Suprapubic skin (tissue), 4 donors: ENCODE measurements around the gene WSCD1. TPM values are rescaled to one million over a fixed set of nuclear protein-coding genes. Genes with fewer than 3 reads are reported as not detected.

Experiments used
- DNase-seq, 2 donors: peaks; one replicate each; pipeline ENCODE4 v3.0.0-alpha.2; 2019; ENCODE audit warnings: low spot score in 2 of 2
- H3K27ac ChIP-seq: fragments of 200-600 bp; sonication (generic); one replicate; pipeline ENCODE4 v1.5.1; 2019
- H3K27me3 ChIP-seq: fragments of 200-600 bp; sonication (generic); one replicate; pipeline ENCODE4 v1.5.1; 2019
- H3K36me3 ChIP-seq: fragments of 200-600 bp; sonication (generic); one replicate; pipeline ENCODE4 v1.5.1; 2019
- H3K4me1 ChIP-seq: fragments of 200-600 bp; sonication (generic); one replicate; pipeline ENCODE4 v1.5.1; 2019
- H3K4me3 ChIP-seq: fragments of 200-600 bp; sonication (generic); one replicate; pipeline ENCODE4 v1.5.1; 2019; ENCODE audit warnings: mild to moderate bottlenecking
- H3K9me3 ChIP-seq: fragments of 200-600 bp; sonication (generic); one replicate; pipeline ENCODE4 v1.5.1; 2019
- EP300 ChIP-seq: sonication (generic); formaldehyde crosslinking; IDR thresholded peaks from one replicate; pipeline ENCODE4 v1.6.1; 2017; ENCODE audit warnings: antibody characterized with exemption
- POLR2A ChIP-seq, 2 donors: fragments of 450-650 bp; IDR thresholded peaks; one replicate each; pipeline ENCODE4 v1.6.1; 2017; ENCODE audit warnings: antibody characterized with exemption in 2 of 2, mild to moderate bottlenecking in 2 of 2, moderate library complexity in 2 of 2
- POLR2AphosphoS5 ChIP-seq, 3 donors: sonication (generic); formaldehyde crosslinking; IDR thresholded peaks; one replicate each; pipeline ENCODE4 v1.6.1; 2017; ENCODE audit warnings: antibody characterized with exemption in 3 of 3
- WGBS: methylation state at CpG from one replicate; pipeline ENCODE4 v1.1.5; 2018; 5-methylcytosine and 5-hydroxymethylcytosine counted together
- total RNA-seq, 4 donors: library from RNA; depleted of rRNA; stranded (reverse); fragments of >200 nt; gene quantifications; one replicate each; pipeline ENCODE4 v1.1.0, GENCODE V29; 2016
- TF ChIP-seq, protein P1 (sequence below), 2 donors: fragments of 200-600 bp in 1 of 2; fragments of 450-650 bp in 1 of 2; sonication (generic) in 1 of 2; IDR thresholded peaks; one replicate each; pipeline ENCODE4 v1.5.1; 2016 to 2019; ENCODE audit warnings: antibody characterized with exemption in 2 of 2, mild to moderate bottlenecking in 1 of 2, moderate library complexity in 1 of 2

WSCD1 gene
- total RNA-seq, 4 donors from 2014 or later: 0.76 to 4.9 (median 1.6) TPM

DNA sequence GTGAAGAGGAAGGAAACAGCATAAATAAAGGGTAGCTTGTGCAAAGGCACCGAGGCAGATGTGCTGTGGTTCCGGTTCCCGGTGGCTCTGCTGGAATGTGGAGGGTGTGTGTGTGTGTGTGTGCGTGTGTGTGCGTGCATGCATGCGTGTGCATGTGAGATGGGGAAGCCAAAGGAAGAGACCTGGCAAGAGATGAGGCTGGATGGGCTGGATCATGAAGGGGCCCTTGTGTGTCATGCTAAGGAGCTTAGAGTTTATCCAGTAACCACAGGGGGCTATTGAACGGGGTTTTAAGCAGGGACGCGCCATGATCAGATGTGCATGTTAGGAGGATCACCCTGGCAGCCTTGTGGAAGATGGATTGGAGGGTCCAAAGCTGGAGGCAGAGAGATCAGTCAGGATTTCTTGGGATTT lies 8.3 kb downstream of the WSCD1 start:
- TF ChIP-seq, protein P1, sequence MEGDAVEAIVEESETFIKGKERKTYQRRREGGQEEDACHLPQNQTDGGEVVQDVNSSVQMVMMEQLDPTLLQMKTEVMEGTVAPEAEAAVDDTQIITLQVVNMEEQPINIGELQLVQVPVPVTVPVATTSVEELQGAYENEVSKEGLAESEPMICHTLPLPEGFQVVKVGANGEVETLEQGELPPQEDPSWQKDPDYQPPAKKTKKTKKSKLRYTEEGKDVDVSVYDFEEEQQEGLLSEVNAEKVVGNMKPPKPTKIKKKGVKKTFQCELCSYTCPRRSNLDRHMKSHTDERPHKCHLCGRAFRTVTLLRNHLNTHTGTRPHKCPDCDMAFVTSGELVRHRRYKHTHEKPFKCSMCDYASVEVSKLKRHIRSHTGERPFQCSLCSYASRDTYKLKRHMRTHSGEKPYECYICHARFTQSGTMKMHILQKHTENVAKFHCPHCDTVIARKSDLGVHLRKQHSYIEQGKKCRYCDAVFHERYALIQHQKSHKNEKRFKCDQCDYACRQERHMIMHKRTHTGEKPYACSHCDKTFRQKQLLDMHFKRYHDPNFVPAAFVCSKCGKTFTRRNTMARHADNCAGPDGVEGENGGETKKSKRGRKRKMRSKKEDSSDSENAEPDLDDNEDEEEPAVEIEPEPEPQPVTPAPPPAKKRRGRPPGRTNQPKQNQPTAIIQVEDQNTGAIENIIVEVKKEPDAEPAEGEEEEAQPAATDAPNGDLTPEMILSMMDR (IDR thresholded peaks at IDR 0.05): no peak
- TF ChIP-seq EP300: no peak
- TF ChIP-seq POLR2AphosphoS5 (IDR thresholded peaks at IDR 0.05): no peak
- no peak for TF ChIP-seq POLR2A (IDR thresholded peaks at IDR 0.05)
- Histone ChIP-seq H3K4me1 (no peaks in the 10 kb centered on the region), H3K27ac (no peak overlapping the region), H3K36me3 (no peaks in the 10 kb centered on the region), H3K9me3 (no peaks in the 10 kb centered on the region), H3K4me3 (no peak overlapping the region), H3K27me3 (peaks cover 19% of the 10 kb centered on the region)
- WGBS: 77% methylated on average over 9 of the region's 9 CpGs
- no peak for DNase-seq

DNA sequence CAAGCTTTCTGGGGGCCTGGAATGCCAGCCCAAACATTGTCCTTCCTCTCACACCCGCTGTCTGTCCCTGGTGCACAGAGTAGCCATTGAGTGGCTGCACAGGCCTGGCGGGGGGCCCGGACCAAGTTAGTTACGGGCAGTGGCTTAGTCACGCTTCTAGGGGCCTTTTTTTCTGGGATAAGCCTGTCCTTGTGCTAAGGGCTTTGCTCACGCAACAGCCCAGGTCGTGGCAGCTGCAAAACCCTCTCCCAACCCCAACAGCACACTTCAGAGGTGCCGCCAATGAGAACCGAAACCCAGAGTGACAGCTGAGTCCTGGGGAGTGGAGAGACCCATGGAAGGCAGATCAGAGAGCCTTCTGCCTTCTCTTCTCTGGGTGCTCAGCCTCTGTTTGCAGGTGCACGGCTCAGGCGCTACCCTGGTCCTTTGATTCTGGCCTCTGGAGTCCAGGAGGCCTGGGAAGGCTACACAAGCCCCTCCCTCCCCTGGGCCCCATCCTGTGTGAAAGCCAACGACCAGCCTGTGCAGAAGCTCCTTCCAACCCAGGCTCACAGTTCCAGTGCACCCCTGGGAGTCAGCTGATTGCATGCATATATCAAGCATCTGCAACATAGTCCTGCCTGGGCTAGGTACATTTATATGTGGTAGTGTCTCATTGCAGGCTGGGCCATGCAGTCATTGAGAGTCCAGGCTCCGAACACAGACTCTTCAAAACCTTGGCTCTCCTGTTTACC lies 9.1 kb downstream of the WSCD1 start:
- no peak overlapping the region for H3K27ac ChIP-seq
- TF ChIP-seq EP300: no peak
- TF ChIP-seq, protein P1 (IDR thresholded peaks at IDR 0.05): no peak
- TF ChIP-seq POLR2A (IDR thresholded peaks at IDR 0.05): no peak
- TF ChIP-seq POLR2AphosphoS5 (IDR thresholded peaks at IDR 0.05): no peak

DNA sequence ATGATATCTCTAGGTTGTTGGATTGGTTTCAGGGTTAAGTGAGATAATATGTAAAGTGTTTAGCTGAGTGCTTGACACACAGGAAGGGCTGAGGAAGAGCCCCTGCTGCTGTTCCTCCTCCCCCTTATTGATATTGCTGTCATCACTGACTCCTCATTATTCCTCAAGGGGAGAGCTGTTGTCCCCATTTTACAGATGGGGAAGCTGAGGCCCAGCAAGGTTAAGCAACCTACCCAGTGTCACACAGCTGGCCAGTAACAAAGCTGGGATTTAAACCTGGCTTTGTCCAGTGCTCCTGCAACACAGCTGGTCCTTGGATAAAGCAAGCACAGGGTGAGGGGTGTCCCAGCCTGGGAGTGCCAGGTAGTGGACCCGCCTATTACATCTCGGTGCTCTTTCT lies 9.8 kb downstream of the WSCD1 start:
- WGBS: 86% methylated on average over 2 of the region's 2 CpGs

More for the DNA sequence above, 9.1 kb downstream of the WSCD1 start:
- H3K9me3 ChIP-seq: no peaks in the 10 kb centered on the region
- H3K27me3 ChIP-seq: peaks cover 16% of the 10 kb centered on the region
- H3K4me3 ChIP-seq: no peak overlapping the region
- no peaks in the 10 kb centered on the region for H3K4me1 ChIP-seq
- no peaks in the 10 kb centered on the region for H3K36me3 ChIP-seq
- peak in 1 of 2 donors; percentile 61 for DNase-seq
- 29% methylated on average over 2 of the region's 13 CpGs for WGBS

DNA sequence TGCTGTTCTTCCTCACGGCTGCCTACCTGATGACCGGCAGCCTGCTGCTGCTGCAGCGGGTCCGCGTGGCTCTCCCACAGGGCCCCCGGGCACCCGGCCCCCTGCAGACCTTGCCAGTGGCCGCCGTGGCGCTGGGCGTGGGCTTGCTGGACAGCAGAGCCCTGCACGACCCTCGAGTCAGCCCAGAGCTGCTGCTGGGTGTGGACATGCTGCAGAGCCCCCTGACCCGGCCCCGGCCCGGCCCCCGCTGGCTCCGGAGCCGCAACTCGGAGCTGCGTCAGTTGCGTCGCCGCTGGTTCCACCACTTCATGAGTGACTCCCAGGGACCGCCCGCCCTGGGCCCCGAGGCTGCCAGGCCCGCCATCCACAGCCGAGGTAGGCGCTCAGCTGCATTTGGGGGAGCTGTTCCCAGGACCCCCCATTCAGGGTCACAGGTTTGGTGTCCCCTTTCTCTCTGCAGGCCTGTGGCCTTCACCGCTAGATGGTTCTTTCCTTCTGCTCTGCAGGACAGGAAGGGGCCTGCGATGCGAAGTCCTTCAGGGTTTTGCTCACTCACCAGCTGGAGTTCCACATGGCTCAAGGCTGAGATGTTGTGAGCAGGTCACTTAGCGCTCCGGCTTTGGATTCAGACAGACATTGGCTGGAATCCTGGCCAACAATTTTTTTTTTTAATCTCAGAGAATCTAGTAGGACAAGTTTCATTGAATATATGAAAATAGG lies 10.7 kb downstream of the WSCD1 start:
- H3K4me1 ChIP-seq: no peaks in the 10 kb centered on the region
- no peak overlapping the region for H3K27ac ChIP-seq
- no peak for TF ChIP-seq POLR2AphosphoS5 (IDR thresholded peaks at IDR 0.05)
- no peak for TF ChIP-seq POLR2A (IDR thresholded peaks at IDR 0.05)
- TF ChIP-seq EP300: no peak
- H3K27me3 ChIP-seq: peaks cover 7% of the 10 kb centered on the region
- whole genome bisulfite sequencing: 89% methylated on average over 7 of the region's 35 CpGs
- H3K36me3 ChIP-seq: no peaks in the 10 kb centered on the region
- DNase-seq: no peak
- H3K9me3 ChIP-seq: no peaks in the 10 kb centered on the region
- H3K4me3 ChIP-seq: no peak overlapping the region

More for the DNA sequence above, 9.8 kb downstream of the WSCD1 start:
- H3K27ac ChIP-seq: no peak overlapping the region
- H3K4me1 ChIP-seq: no peaks in the 10 kb centered on the region
- DNase-seq: no peak
- TF ChIP-seq EP300 (no peak), POLR2A (IDR thresholded peaks at IDR 0.05) (no peak), POLR2AphosphoS5 (IDR thresholded peaks at IDR 0.05) (no peak)
- TF ChIP-seq, protein P1 (IDR thresholded peaks at IDR 0.05): no peak
- H3K36me3 ChIP-seq: no peaks in the 10 kb centered on the region
- no peaks in the 10 kb centered on the region for H3K9me3 ChIP-seq
- peaks cover 10% of the 10 kb centered on the region for H3K27me3 ChIP-seq
- H3K4me3 ChIP-seq: no peak overlapping the region

DNA sequence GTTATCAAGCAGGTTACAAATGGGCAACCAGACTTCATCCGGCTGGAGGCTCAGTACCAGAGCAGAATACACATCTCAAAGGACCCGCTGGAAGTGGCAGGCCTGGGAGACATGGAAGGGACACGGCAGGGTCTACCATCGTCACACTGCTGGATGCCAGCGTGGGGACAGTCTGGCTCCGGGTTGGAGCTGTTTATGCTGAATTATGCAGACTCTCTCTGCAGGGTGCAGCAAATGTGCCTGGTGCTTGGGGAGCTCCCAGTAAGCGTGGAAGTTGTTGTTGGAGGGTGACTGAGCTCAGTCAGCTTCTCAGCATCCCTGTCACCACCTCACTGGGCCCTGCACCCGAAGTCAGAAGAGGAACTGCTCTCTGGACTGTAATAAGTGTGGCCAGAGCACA lies 12.2 kb downstream of the WSCD1 start:
- no peak for DNase-seq
- Histone ChIP-seq H3K36me3 (no peaks in the 10 kb centered on the region), H3K27me3 (peaks cover 6% of the 10 kb centered on the region), H3K9me3 (no peaks in the 10 kb centered on the region), H3K4me1 (no peaks in the 10 kb centered on the region), H3K27ac (no peak overlapping the region), H3K4me3 (no peak overlapping the region)
- TF ChIP-seq POLR2AphosphoS5 (IDR thresholded peaks at IDR 0.05): no peak
- TF ChIP-seq, protein P1 (IDR thresholded peaks at IDR 0.05): no peak
- no peak for TF ChIP-seq POLR2A (IDR thresholded peaks at IDR 0.05)
- no peak for TF ChIP-seq EP300
- WGBS: 80% methylated on average over 2 of the region's 8 CpGs
